ENCODE results near the gene SMOC2.

SMOC2 gene

DNA sequence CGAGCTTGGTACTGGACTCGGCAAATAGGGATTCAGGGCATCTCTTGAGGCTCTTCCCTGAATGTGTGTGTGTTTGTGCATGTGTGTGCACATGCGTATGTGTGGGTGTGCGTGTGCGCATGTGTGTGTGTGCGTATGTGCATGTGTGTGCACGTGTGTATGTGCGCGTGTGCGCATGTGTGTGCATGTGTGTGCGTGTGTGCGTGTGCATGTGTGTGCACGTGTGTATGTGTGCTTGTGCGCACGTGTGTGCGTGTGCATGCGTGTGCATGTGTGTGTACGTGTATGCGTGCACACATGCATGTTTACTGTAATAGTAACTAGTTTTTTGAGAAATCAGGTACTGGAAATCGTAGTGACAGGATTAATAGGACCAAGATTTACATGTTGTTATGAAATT is 117.7 kb downstream of the SMOC2 start:
- in situ Hi-C loops (cut with MboI; ENCODE audit: low sequenced_read_pairs, unreplicated experiment) = no loop called here
- TF ChIP-seq, protein P1, sequence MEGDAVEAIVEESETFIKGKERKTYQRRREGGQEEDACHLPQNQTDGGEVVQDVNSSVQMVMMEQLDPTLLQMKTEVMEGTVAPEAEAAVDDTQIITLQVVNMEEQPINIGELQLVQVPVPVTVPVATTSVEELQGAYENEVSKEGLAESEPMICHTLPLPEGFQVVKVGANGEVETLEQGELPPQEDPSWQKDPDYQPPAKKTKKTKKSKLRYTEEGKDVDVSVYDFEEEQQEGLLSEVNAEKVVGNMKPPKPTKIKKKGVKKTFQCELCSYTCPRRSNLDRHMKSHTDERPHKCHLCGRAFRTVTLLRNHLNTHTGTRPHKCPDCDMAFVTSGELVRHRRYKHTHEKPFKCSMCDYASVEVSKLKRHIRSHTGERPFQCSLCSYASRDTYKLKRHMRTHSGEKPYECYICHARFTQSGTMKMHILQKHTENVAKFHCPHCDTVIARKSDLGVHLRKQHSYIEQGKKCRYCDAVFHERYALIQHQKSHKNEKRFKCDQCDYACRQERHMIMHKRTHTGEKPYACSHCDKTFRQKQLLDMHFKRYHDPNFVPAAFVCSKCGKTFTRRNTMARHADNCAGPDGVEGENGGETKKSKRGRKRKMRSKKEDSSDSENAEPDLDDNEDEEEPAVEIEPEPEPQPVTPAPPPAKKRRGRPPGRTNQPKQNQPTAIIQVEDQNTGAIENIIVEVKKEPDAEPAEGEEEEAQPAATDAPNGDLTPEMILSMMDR (IDR thresholded peaks at IDR 0.05; ENCODE audit: borderline replicate concordance, control extremely low read depth, extremely low read depth, insufficient read depth, missing control alignments) = no peak
- DNase-seq (ENCODE audit: low spot score) = no peak

DNA sequence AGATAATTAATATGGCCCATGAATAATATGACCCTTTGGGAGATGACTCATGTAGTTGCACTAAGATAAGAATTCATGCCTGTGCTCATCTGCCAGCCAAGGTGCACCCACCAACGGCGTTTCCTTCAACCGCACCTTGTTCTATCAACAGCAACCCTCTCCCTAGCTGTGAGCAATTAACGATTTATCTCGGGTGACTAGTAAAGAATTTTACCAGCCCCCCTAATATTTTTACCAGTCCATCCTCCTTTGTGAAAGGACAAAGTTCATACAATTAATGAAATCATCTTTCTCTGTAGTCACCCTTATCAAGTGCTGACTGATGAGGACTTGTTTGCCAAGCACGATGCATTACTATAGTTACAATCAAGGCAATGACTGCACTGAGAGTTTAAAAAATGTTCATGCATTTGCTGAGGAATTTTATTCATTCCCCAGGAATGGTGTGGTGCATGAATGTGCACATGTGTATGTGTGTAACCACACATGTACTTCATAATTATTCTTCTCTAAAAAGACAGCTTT is 118.7 kb downstream of the SMOC2 start:
- TF ChIP-seq, protein P1 (IDR thresholded peaks at IDR 0.05; ENCODE audit: borderline replicate concordance, control extremely low read depth, extremely low read depth, insufficient read depth, missing control alignments) = no peak
- no peak for DNase-seq (ENCODE audit: low spot score)
- in situ Hi-C loops (cut with MboI; ENCODE audit: low sequenced_read_pairs, unreplicated experiment) = no loop called here

DNA sequence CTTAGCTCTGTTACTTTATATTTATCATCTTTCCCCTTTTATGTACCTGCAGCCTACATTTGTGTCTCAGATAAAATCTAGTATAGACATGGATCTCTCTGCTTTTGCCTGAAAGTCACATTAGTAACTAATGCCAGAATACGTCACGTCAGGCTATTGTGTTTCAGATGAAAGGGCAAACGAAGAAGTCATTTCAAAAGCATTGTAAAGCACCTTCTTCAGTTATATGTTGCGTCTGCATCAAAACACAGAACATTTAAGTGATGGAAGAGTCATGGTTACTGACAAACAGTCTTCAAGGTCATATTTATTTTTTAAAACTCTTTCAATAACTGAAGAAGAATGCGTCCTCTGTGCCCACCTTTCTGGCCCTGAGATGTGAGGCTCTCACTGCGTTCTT is 119.1 kb downstream of the SMOC2 start:
- no peak for DNase-seq (ENCODE audit: low spot score)
- in situ Hi-C loops (cut with MboI; ENCODE audit: low sequenced_read_pairs, unreplicated experiment) = no loop called here
- TF ChIP-seq, protein P1 (IDR thresholded peaks at IDR 0.05; ENCODE audit: borderline replicate concordance, control extremely low read depth, extremely low read depth, insufficient read depth, missing control alignments) = no peak

DNA sequence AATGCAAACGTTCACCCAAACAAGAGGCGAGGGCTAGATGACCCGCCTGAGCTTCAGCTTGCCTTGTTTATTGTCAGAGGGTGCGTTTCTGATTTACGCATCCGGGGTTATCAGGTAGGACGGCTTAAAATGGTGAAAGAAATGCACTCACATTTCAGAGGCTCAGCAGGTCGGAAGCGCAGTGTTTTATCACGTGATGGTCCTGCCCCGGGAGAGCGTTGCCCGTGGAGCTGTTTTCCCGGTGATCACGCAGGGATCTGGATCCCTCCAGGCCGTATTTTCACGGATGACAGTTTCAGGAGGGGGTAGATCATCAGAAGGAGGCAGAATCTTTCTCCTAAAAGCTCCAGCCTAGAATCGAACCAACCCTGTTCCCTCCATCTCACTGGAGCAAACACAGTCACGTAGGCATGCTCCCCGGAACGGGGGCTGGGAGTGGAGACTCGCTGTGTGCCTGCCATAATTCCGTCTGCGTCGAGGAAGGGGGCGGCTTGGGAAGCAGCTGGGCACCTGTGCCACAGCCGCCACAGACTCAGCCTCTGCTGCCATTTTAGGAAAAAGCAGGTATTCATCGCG is 121.7 kb downstream of the SMOC2 start:
- TF ChIP-seq, protein P1 (IDR thresholded peaks at IDR 0.05; ENCODE audit: borderline replicate concordance, control extremely low read depth, extremely low read depth, insufficient read depth, missing control alignments) = no peak
- in situ Hi-C loops (cut with MboI; ENCODE audit: low sequenced_read_pairs, unreplicated experiment) = no loop called here
- DNase-seq (ENCODE audit: low spot score) = no peak

DNA sequence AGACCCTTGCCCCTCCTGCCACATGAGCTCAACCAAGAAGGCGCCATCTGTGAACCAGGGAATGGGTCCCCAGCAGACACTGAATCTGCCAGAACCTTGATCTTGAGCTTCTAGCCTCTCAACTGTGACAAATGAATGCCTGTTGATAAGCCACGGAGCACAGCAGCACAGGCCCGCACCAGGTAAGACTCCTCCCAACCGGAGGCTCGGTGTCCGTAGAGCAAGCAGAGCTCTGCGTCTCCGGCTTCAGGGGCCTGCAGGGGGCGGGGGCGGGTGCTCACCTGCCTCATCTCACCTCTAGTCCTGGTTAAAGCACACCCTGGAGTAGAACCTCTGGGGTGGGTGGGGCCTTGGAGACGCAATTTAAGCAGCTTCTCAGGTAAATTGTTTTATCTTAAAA is 122.7 kb downstream of the SMOC2 start:
- no peak for DNase-seq (ENCODE audit: low spot score)
- TF ChIP-seq, protein P1 (IDR thresholded peaks at IDR 0.05; ENCODE audit: borderline replicate concordance, control extremely low read depth, extremely low read depth, insufficient read depth, missing control alignments) = no peak
- in situ Hi-C loops (cut with MboI; ENCODE audit: low sequenced_read_pairs, unreplicated experiment) = no loop called here

DNA sequence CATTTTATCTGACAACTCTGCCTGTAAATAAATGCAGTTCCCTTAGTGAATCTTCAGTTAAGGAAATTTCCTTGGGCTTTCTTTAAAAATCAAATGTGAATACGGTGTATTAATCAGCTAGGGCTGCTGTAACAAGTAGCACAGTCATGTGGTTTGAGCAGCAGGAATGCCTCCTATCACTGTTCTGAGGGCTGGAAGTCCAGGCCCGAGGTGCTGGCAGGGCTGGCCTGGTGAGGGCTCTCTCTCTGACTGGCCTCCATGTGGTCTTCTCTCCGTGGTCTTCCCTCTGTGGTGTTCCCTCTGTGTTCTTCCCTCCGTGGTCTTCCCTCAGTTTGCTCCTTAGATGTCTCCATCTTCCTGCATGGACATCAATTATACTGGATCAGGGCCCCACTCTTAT is 124.1 kb downstream of the SMOC2 start:
- no peak for DNase-seq (ENCODE audit: low spot score)
- in situ Hi-C loops (cut with MboI; ENCODE audit: low sequenced_read_pairs, unreplicated experiment) = no loop called here
- TF ChIP-seq, protein P1 (IDR thresholded peaks at IDR 0.05; ENCODE audit: borderline replicate concordance, control extremely low read depth, extremely low read depth, insufficient read depth, missing control alignments) = no peak
